Activated CD8-positive, alpha-beta T cell treated with anti-CD3 and anti-CD28 coated beads for 36 hours (primary cell): ENCODE data around the gene KIF26A. TPM values are rescaled to one million over a fixed set of nuclear protein-coding genes. Genes with fewer than 3 reads are reported as not detected.

ENCODE experiments used
- ATAC-seq: fragments of 200-7000 bp; cut with Tn5 transposase; one replicate; pipeline ENCODE4 v1.10.0; 2021; ENCODE audit warnings: mild to moderate bottlenecking, moderate library complexity
- CTCF ChIA-PET: fragments of 350-600 bp; sonication (Branson Sonifier 250); formaldehyde crosslinking; loops from one replicate; lab custom pipeline; 2021; ENCODE audit warnings: antibody characterized with exemption; lab: Charles Lee
- POLR2A ChIA-PET: fragments of 350-600 bp; sonication (Branson Sonifier 250); formaldehyde crosslinking; loops from one replicate; lab custom pipeline; 2021; ENCODE audit warnings: antibody characterized with exemption; lab: Charles Lee
- DNase-seq: peaks from one replicate; pipeline ENCODE4 v3.0.0-alpha.2; 2020
- H3K27ac Mint-ChIP-seq: one replicate; pipeline ENCODE4 v1.8.0; 2021; ENCODE audit warnings: mild to moderate bottlenecking, mixed read lengths
- H3K27me3 Mint-ChIP-seq: one replicate; pipeline ENCODE4 v1.8.0; 2021; ENCODE audit warnings: mixed read lengths
- H3K36me3 Mint-ChIP-seq: one replicate; pipeline ENCODE4 v1.8.0; 2021; ENCODE audit warnings: low read depth, mixed read lengths
- H3K4me1 Mint-ChIP-seq: one replicate; pipeline ENCODE4 v1.8.0; 2021; ENCODE audit warnings: low read depth, mixed read lengths
- H3K4me3 Mint-ChIP-seq: one replicate; pipeline ENCODE4 v1.8.0; 2021; ENCODE audit warnings: mild to moderate bottlenecking, moderate library complexity, mixed read lengths
- H3K9me3 Mint-ChIP-seq: one replicate; pipeline ENCODE4 v1.8.0; 2021; ENCODE audit warnings: mixed read lengths
- CTCF ChIP-seq: fragments of 200-600 bp; IDR thresholded peaks from one replicate; pipeline ENCODE4 v1.8.0; 2022; ENCODE audit warnings: antibody characterized with exemption, mild to moderate bottlenecking
- intact Hi-C: fragments of 100-400 bp; cut with micrococcal nuclease; formaldehyde crosslinking; loops from one replicate; pipeline ENCODE4 v1.10.0; 2022
- total RNA-seq, 2 experiments: library from RNA; stranded (reverse); gene quantifications; one replicate each; pipeline ENCODE4 v1.2.3, GENCODE V29; 2021

The KIF26A gene
- total RNA-seq, 2 experiments from 2014 or later: 0.59 to 0.65 TPM

- H3K4me1 Mint-ChIP-seq: peaks cover 3% of the 10 kb centered on the region
- intact Hi-C loops: no loop called here
Observed at GRCh38 chr14:104095426-104096310, 42.7 kb upstream of the KIF26A start.

GRCh38 chr14:104096318-104096717, 42.1 kb upstream of the KIF26A start:
- H3K27me3 Mint-ChIP-seq: no peaks in the 10 kb centered on the region
- TF ChIP-seq CTCF: no peak
- H3K9me3 Mint-ChIP-seq: no peaks in the 10 kb centered on the region
- ATAC-seq: no peak
- H3K4me1 Mint-ChIP-seq: peaks cover 3% of the 10 kb centered on the region
- no peak overlapping the region for H3K4me3 Mint-ChIP-seq
- no peak overlapping the region for H3K27ac Mint-ChIP-seq
- no peak for DNase-seq
- ChIA-PET CTCF (interaction anchor here (0.7 to 2.1 kb wide), 2 partner anchors 18 to 186 kb away, joined by 3 to 9 read pairs; no protein-coding TSS in a partner anchor), POLR2A (no interaction called here)
- no peaks in the 10 kb centered on the region for H3K36me3 Mint-ChIP-seq
- intact Hi-C loops: no loop called here

More at GRCh38 chr14:104095426-104096310, 42.7 kb upstream of the KIF26A start:
- Mint-ChIP-seq H3K36me3 (no peaks in the 10 kb centered on the region), H3K27me3 (no peaks in the 10 kb centered on the region), H3K27ac (no peak overlapping the region), H3K9me3 (no peaks in the 10 kb centered on the region), H3K4me3 (no peak overlapping the region)
- no peak for DNase-seq
- ChIA-PET POLR2A (no interaction called here), CTCF (interaction anchor here (0.7 to 2.3 kb wide), 6 partner anchors 18 to 533 kb away, joined by 3 to 9 read pairs (median 5); no protein-coding TSS in a partner anchor)
- TF ChIP-seq CTCF: no peak
- ATAC-seq: no peak

GRCh38 chr14:104096751-104097700, 41.4 kb upstream of the KIF26A start:
- H3K4me3 Mint-ChIP-seq: no peak overlapping the region
- POLR2A ChIA-PET: no interaction called here
- DNase-seq (no peak), ATAC-seq (no peak)
- H3K36me3 Mint-ChIP-seq: no peaks in the 10 kb centered on the region
- intact Hi-C loops: no loop called here
- H3K9me3 Mint-ChIP-seq: no peaks in the 10 kb centered on the region
- H3K27ac Mint-ChIP-seq: no peak overlapping the region
- no peak for TF ChIP-seq CTCF
- CTCF ChIA-PET: interaction anchor here (0.7 to 2.1 kb wide), 2 partner anchors 19 to 187 kb away, joined by 3 to 9 read pairs; no protein-coding TSS in a partner anchor
- no peaks in the 10 kb centered on the region for H3K27me3 Mint-ChIP-seq
- H3K4me1 Mint-ChIP-seq: peaks cover 3% of the 10 kb centered on the region

- H3K27me3 Mint-ChIP-seq: no peaks in the 10 kb centered on the region
- no peak for TF ChIP-seq CTCF
- DNase-seq (no peak), ATAC-seq (no peak)
- H3K4me3 Mint-ChIP-seq: no peak overlapping the region
- H3K27ac Mint-ChIP-seq: no peak overlapping the region
- H3K36me3 Mint-ChIP-seq: no peaks in the 10 kb centered on the region
- POLR2A ChIA-PET: no interaction called here
- peaks cover 3% of the 10 kb centered on the region for H3K4me1 Mint-ChIP-seq
- intact Hi-C loops: no loop called here
- CTCF ChIA-PET: interaction anchor here (0.8 kb wide), 1 partner anchor 21 kb away, joined by 4 read pairs; no protein-coding TSS in a partner anchor
- no peaks in the 10 kb centered on the region for H3K9me3 Mint-ChIP-seq
Observed at GRCh38 chr14:104098272-104099095, 39.9 kb upstream of the KIF26A start.
